ENCODE measurements around the gene RAP1A. TPM values are rescaled to one million over a fixed set of nuclear protein-coding genes. Genes with fewer than 3 reads are reported as not detected.

The RAP1A gene
- total RNA-seq, 1 experiment from 2014 or later: 37.1 TPM

DNA sequence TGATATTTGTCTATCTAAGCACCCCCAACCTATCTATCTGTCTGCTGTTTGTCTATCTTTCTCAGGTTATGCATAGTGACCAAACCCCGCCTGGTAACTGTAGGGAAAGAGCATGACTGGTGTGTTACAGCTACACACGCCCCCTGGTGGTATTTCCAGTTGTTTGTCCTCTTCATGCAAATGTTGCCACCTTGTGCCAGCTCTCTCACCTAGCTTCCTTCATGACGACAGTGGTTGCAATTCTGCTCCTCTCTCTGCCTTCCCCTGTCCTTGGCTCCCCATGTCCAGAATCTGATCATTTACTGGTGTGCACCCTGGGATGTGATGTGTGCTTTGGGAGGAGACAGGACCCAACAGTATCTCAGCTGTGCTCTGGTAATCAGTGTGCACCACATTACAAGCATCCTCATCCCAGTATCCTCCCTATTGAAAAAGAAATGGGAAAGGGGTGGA, 127.7 kb downstream of the RAP1A start:
- BruUV-seq (replicated peaks): no TSS peak
- H3K27ac ChIP-seq (ENCODE audit: low read length): no peak overlapping the region
- TF ChIP-seq, protein P1, sequence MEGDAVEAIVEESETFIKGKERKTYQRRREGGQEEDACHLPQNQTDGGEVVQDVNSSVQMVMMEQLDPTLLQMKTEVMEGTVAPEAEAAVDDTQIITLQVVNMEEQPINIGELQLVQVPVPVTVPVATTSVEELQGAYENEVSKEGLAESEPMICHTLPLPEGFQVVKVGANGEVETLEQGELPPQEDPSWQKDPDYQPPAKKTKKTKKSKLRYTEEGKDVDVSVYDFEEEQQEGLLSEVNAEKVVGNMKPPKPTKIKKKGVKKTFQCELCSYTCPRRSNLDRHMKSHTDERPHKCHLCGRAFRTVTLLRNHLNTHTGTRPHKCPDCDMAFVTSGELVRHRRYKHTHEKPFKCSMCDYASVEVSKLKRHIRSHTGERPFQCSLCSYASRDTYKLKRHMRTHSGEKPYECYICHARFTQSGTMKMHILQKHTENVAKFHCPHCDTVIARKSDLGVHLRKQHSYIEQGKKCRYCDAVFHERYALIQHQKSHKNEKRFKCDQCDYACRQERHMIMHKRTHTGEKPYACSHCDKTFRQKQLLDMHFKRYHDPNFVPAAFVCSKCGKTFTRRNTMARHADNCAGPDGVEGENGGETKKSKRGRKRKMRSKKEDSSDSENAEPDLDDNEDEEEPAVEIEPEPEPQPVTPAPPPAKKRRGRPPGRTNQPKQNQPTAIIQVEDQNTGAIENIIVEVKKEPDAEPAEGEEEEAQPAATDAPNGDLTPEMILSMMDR (IDR thresholded peaks at IDR 0.05): peak; percentile 76
- TF ChIP-seq SIN3A (IDR thresholded peaks at IDR 0.05; ENCODE audit: borderline replicate concordance, insufficient read depth, low read depth, low read length) (no peak), TCF7L2 (IDR thresholded peaks at IDR 0.05; ENCODE audit: low read depth, low read length) (no peak), POLR2AphosphoS5 (IDR thresholded peaks at IDR 0.05; ENCODE audit: low read depth, low read length) (no peak)
- TF ChIP-seq, protein P2, sequence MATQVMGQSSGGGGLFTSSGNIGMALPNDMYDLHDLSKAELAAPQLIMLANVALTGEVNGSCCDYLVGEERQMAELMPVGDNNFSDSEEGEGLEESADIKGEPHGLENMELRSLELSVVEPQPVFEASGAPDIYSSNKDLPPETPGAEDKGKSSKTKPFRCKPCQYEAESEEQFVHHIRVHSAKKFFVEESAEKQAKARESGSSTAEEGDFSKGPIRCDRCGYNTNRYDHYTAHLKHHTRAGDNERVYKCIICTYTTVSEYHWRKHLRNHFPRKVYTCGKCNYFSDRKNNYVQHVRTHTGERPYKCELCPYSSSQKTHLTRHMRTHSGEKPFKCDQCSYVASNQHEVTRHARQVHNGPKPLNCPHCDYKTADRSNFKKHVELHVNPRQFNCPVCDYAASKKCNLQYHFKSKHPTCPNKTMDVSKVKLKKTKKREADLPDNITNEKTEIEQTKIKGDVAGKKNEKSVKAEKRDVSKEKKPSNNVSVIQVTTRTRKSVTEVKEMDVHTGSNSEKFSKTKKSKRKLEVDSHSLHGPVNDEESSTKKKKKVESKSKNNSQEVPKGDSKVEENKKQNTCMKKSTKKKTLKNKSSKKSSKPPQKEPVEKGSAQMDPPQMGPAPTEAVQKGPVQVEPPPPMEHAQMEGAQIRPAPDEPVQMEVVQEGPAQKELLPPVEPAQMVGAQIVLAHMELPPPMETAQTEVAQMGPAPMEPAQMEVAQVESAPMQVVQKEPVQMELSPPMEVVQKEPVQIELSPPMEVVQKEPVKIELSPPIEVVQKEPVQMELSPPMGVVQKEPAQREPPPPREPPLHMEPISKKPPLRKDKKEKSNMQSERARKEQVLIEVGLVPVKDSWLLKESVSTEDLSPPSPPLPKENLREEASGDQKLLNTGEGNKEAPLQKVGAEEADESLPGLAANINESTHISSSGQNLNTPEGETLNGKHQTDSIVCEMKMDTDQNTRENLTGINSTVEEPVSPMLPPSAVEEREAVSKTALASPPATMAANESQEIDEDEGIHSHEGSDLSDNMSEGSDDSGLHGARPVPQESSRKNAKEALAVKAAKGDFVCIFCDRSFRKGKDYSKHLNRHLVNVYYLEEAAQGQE (IDR thresholded peaks at IDR 0.05; ENCODE audit: insufficient read depth in 1 of 2, low read depth in 2 of 2, low read length in 1 of 2): no peak
- H3K9me3 ChIP-seq (ENCODE audit: control insufficient read depth, insufficient read depth, low read depth, low read length): no peaks in the 10 kb centered on the region
- H3K27me3 ChIP-seq (ENCODE audit: control insufficient read depth, insufficient read depth, low read length): no peaks in the 10 kb centered on the region
- in situ Hi-C loops (cut with HindIII; ENCODE audit: low pct_unique_long_range_greater_than_20kb, low sequenced_read_pairs) (no loop called here), intact Hi-C loops (cut with micrococcal nuclease; ENCODE audit: unreplicated experiment) (loop anchor here (2.0 to 10.0 kb wide), 2 partner anchors 33 to 263 kb away; no protein-coding TSS in a partner anchor)
- no peaks in the 10 kb centered on the region for H3K36me3 ChIP-seq (ENCODE audit: control insufficient read depth, insufficient read depth, low read length)
- POLR2A ChIA-PET: no interaction called here
- CTCF ChIA-PET: interaction anchor here (1.0 to 1.1 kb wide), 2 partner anchors 32 to 265 kb away, joined by 4 to 9 read pairs; no protein-coding TSS in a partner anchor
- H3K4me1 ChIP-seq (ENCODE audit: control insufficient read depth, insufficient read depth, low read length): no peaks in the 10 kb centered on the region
- ATAC-seq: peak; percentile 83
- DNase-seq (ENCODE audit: low read depth, low spot score): no peak
- no peak overlapping the region for H3K4me3 ChIP-seq (ENCODE audit: low read depth in 2 of 2, low read length in 2 of 2)

DNA sequence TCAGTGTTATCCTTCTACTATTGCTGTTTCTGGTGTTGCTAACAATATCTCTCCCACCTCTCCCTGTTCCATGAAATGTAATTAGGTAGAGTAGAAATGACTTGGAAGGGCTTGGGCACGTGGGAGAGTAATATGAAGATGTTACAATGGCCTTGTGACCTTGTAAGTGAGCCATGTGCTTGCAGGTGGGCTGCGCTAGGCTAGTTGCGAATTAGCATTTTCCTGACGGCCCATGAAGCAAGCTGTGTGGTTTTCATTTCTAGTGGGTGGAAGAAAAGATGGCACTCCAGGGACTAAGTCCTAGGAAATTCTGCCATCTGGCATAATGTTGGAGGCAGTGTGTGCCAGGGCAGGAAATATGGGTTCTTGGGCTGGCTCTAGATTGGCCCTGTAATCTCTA, 128.4 kb downstream of the RAP1A start:
- no peaks in the 10 kb centered on the region for H3K36me3 ChIP-seq (ENCODE audit: control insufficient read depth, insufficient read depth, low read length)
- no peaks in the 10 kb centered on the region for H3K9me3 ChIP-seq (ENCODE audit: control insufficient read depth, insufficient read depth, low read depth, low read length)
- in situ Hi-C loops (cut with HindIII; ENCODE audit: low pct_unique_long_range_greater_than_20kb, low sequenced_read_pairs) (no loop called here), intact Hi-C loops (cut with micrococcal nuclease; ENCODE audit: unreplicated experiment) (loop anchor here (2.0 to 10.0 kb wide), 2 partner anchors 33 to 263 kb away; no protein-coding TSS in a partner anchor)
- H3K4me1 ChIP-seq (ENCODE audit: control insufficient read depth, insufficient read depth, low read length): no peaks in the 10 kb centered on the region
- ATAC-seq (no peak), DNase-seq (ENCODE audit: low read depth, low spot score) (no peak)
- H3K4me3 ChIP-seq (ENCODE audit: low read depth in 2 of 2, low read length in 2 of 2): no peak overlapping the region
- BruUV-seq (replicated peaks): no TSS peak
- no peaks in the 10 kb centered on the region for H3K27me3 ChIP-seq (ENCODE audit: control insufficient read depth, insufficient read depth, low read length)
- TF ChIP-seq TCF7L2 (IDR thresholded peaks at IDR 0.05; ENCODE audit: low read depth, low read length): no peak
- no peak for TF ChIP-seq SIN3A (IDR thresholded peaks at IDR 0.05; ENCODE audit: borderline replicate concordance, insufficient read depth, low read depth, low read length)
- TF ChIP-seq POLR2AphosphoS5 (IDR thresholded peaks at IDR 0.05; ENCODE audit: low read depth, low read length): no peak
- TF ChIP-seq, protein P2 (IDR thresholded peaks at IDR 0.05; ENCODE audit: insufficient read depth in 1 of 2, low read depth in 2 of 2, low read length in 1 of 2): no peak
- TF ChIP-seq, protein P1 (IDR thresholded peaks at IDR 0.05): no peak
- ChIA-PET CTCF (interaction anchor here (1.0 kb wide), 1 partner anchor 33 kb away, joined by 9 read pairs; no protein-coding TSS in a partner anchor), POLR2A (no interaction called here)
- no peak overlapping the region for H3K27ac ChIP-seq (ENCODE audit: low read length)
